ENCODE results near the gene TUBB.

TUBB gene

DNA sequence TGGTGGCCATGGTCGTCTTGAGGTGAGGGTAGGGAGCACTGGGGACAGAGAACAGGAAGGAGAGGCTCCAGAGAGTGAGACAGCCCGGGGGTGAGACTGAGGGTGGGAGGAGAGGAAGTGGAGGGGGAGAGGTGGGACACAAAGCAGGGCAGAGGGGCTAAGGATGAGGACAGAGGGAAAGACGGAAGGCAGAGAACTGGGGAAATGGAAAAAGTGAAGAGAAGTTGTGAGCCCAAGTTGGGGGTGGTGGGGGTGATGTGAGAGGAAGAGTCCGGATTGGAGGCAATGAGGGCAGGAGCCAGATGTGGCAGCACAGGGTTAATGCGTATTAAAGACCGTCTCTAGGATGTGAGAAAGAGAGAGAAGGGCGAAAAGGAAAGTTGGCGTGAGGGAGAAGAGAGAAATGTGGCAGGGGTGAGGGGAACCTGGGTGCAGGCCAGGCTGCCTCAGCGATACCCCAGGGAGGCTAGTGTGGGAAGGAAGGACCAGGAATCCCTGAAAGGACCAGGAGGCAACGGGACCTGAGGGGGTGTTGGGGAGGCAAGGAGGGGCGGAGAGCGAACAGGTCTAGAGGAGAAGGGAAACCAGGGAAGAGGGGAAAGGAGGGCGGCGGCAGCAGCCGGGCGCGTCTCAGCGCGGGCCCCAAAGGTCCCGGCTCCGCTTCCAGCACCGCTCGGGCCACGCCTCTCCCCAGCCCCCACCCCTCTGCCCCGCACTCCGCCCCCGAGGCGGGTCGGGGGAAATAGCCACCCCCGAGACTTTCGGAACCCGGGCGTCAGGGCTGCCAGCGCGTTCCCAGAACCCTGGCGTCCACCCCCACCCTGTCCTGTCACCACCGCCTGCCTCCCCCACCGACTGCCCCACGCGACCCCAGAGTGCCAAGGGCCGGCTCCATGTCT lies 33.9 kb upstream of the TUBB start, which contains the start of gene PPP1R18 (continued):
- TF ChIP-seq KLF7 (tag by site-specific recombination; IDR thresholded peaks at IDR 0.05; ENCODE audit: borderline replicate concordance) (peak; percentile 60), ZNF645 (tag by site-specific recombination; IDR thresholded peaks at IDR 0.05) (peak; percentile 53; the same call in 1 of the 2 replicates), ZNF623 (tag by site-specific recombination; IDR thresholded peaks at IDR 0.05) (no peak), ZNF10 (tag by site-specific recombination; IDR thresholded peaks at IDR 0.05) (no peak), ZNF302 (tag by site-specific recombination; IDR thresholded peaks at IDR 0.05; ENCODE audit: low read depth) (no peak), ZSCAN30 (tag by site-specific recombination; IDR thresholded peaks at IDR 0.05) (no peak), EGR2 (tag by site-specific recombination; IDR thresholded peaks at IDR 0.05; ENCODE audit: low read depth) (peak; percentile 56), ZBTB48 (tag by site-specific recombination; IDR thresholded peaks at IDR 0.05) (peak; percentile 35; the same call in 1 of the 2 replicates), ZNF366 (tag by site-specific recombination; conservative IDR thresholded peaks at IDR 0.05) (peak; percentile 84), ZNF223 (tag by site-specific recombination; IDR thresholded peaks at IDR 0.05) (peak; percentile 76; the same call in 1 of the 2 replicates), ZNF335 (tag by site-specific recombination; conservative IDR thresholded peaks at IDR 0.05) (peak; percentile 60), ZFHX2 (tag by site-specific recombination; conservative IDR thresholded peaks at IDR 0.05) (peak; percentile 58), ZNF2 (tag by site-specific recombination; IDR thresholded peaks at IDR 0.05) (peak; percentile 26; the same call in 1 of the 2 replicates), ZNF529 (tag by site-specific recombination; IDR thresholded peaks at IDR 0.05; ENCODE audit: insufficient replicate concordance) (no peak), ZBTB20 (tag by site-specific recombination; IDR thresholded peaks at IDR 0.05) (peak; percentile 85), ELK4 (IDR thresholded peaks at IDR 0.05; ENCODE audit: borderline replicate concordance, low read depth, low read length) (no peak), ZNF423 (tag by site-specific recombination; IDR thresholded peaks at IDR 0.05) (no peak), ZNF426 (tag by site-specific recombination; IDR thresholded peaks at IDR 0.05) (no peak), ZNF555 (tag by site-specific recombination; conservative IDR thresholded peaks at IDR 0.05) (no peak), KLF16 (tag by site-specific recombination; IDR thresholded peaks at IDR 0.05) (no peak), ZNF398 (tag by site-specific recombination; IDR thresholded peaks at IDR 0.05) (peak; percentile 50; the same call in 1 of the 2 replicates), ZNF433 (tag by site-specific recombination; IDR thresholded peaks at IDR 0.05; ENCODE audit: low read depth) (0 out of 2 replicates have a peak, but pooled peaks have one; percentile 13), MYNN (tag by site-specific recombination; IDR thresholded peaks at IDR 0.05; ENCODE audit: borderline replicate concordance) (no peak), ZNF76 (tag by site-specific recombination; IDR thresholded peaks at IDR 0.05; ENCODE audit: borderline replicate concordance, low read depth) (peak; percentile 91), ZNF692 (tag by site-specific recombination; IDR thresholded peaks at IDR 0.05) (peak; percentile 52; the same call in 1 of the 2 replicates), ZNF600 (tag by site-specific recombination; IDR thresholded peaks at IDR 0.05) (peak; percentile 85), PRDM1 (tag by site-specific recombination; IDR thresholded peaks at IDR 0.05) (peak; percentile 100), ZNF146 (tag by site-specific recombination; IDR thresholded peaks at IDR 0.05) (0 out of 2 replicates have a peak, but pooled peaks have one; percentile 3)
- TF ChIP-seq, protein P1, sequence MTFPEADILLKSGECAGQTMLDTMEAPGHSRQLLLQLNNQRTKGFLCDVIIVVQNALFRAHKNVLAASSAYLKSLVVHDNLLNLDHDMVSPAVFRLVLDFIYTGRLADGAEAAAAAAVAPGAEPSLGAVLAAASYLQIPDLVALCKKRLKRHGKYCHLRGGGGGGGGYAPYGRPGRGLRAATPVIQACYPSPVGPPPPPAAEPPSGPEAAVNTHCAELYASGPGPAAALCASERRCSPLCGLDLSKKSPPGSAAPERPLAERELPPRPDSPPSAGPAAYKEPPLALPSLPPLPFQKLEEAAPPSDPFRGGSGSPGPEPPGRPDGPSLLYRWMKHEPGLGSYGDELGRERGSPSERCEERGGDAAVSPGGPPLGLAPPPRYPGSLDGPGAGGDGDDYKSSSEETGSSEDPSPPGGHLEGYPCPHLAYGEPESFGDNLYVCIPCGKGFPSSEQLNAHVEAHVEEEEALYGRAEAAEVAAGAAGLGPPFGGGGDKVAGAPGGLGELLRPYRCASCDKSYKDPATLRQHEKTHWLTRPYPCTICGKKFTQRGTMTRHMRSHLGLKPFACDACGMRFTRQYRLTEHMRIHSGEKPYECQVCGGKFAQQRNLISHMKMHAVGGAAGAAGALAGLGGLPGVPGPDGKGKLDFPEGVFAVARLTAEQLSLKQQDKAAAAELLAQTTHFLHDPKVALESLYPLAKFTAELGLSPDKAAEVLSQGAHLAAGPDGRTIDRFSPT (tag by site-specific recombination; IDR thresholded peaks at IDR 0.05), result 0 out of 2 replicates have a peak, but pooled peaks have one; percentile 9
- TF ChIP-seq, protein P2, sequence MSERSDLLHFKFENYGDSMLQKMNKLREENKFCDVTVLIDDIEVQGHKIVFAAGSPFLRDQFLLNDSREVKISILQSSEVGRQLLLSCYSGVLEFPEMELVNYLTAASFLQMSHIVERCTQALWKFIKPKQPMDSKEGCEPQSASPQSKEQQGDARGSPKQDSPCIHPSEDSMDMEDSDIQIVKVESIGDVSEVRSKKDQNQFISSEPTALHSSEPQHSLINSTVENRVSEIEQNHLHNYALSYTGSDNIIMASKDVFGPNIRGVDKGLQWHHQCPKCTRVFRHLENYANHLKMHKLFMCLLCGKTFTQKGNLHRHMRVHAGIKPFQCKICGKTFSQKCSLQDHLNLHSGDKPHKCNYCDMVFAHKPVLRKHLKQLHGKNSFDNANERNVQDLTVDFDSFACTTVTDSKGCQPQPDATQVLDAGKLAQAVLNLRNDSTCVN (tag by site-specific recombination; optimal IDR thresholded peaks at IDR 0.05), result peak; percentile 51
